Adrenal gland (tissue), 5 donors: ENCODE results near the gene METTL24.

Experiments used
- POLR2A ChIP-seq, 2 donors: fragments of 450-650 bp; IDR thresholded peaks; one replicate each; pipeline ENCODE4 v1.6.1; 2017; ENCODE audit warnings: antibody characterized with exemption in 2 of 2, mild to moderate bottlenecking in 2 of 2, moderate library complexity in 1 of 2
- TF ChIP-seq, protein P1 (sequence below), 6 experiments: fragments of 450-650 bp in 4 of 6; fragments of 200-600 bp in 2 of 6; sonication (generic) in 1 of 6; IDR thresholded peaks; 1 replicate in 5 of 6; 2 replicates in 1 of 6; pipeline versions ENCODE4 v1.5.1 to v1.8.0; 2016 to 2021; ENCODE audit warnings: antibody characterized with exemption in 6 of 6, mild to moderate bottlenecking in 2 of 6, moderate library complexity in 1 of 6
- donor health status: DM: no; HTN: no; CAD: no.

DNA sequence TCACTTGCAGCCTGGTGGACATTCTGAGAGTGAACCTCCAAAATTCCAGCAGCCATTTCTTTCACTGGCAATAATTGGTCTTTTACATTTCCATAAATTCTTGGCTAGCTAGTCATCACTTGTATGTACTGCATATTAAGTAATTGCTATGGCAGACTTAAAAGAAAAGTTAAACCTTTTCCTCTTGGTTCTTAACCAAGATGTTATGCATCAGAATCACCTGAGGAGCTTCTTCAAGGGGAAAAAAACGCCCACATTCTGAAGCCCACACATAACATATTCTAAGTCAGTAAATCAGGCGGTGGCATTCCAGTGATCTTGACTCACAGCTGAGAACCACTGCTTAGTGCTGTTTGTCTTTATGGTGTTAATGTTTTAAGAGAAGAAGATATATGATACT is 140.9 kb downstream of the METTL24 start:
- TF ChIP-seq, protein P1, sequence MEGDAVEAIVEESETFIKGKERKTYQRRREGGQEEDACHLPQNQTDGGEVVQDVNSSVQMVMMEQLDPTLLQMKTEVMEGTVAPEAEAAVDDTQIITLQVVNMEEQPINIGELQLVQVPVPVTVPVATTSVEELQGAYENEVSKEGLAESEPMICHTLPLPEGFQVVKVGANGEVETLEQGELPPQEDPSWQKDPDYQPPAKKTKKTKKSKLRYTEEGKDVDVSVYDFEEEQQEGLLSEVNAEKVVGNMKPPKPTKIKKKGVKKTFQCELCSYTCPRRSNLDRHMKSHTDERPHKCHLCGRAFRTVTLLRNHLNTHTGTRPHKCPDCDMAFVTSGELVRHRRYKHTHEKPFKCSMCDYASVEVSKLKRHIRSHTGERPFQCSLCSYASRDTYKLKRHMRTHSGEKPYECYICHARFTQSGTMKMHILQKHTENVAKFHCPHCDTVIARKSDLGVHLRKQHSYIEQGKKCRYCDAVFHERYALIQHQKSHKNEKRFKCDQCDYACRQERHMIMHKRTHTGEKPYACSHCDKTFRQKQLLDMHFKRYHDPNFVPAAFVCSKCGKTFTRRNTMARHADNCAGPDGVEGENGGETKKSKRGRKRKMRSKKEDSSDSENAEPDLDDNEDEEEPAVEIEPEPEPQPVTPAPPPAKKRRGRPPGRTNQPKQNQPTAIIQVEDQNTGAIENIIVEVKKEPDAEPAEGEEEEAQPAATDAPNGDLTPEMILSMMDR (IDR thresholded peaks at IDR 0.05), result no peak
- TF ChIP-seq POLR2A (IDR thresholded peaks at IDR 0.05), result no peak
